Activated CD4-positive, alpha-beta T cell treated with anti-CD3 and anti-CD28 coated beads, Interleukin-2, amount 50 U/mL, for 4 hours (primary cell): Measurements from ENCODE around the gene NTRK1.

Experiments used
- DNase-seq, 2 experiments: peaks; one replicate each; pipeline ENCODE4 v3.0.0-alpha.2; 2020

NTRK1 gene

DNA sequence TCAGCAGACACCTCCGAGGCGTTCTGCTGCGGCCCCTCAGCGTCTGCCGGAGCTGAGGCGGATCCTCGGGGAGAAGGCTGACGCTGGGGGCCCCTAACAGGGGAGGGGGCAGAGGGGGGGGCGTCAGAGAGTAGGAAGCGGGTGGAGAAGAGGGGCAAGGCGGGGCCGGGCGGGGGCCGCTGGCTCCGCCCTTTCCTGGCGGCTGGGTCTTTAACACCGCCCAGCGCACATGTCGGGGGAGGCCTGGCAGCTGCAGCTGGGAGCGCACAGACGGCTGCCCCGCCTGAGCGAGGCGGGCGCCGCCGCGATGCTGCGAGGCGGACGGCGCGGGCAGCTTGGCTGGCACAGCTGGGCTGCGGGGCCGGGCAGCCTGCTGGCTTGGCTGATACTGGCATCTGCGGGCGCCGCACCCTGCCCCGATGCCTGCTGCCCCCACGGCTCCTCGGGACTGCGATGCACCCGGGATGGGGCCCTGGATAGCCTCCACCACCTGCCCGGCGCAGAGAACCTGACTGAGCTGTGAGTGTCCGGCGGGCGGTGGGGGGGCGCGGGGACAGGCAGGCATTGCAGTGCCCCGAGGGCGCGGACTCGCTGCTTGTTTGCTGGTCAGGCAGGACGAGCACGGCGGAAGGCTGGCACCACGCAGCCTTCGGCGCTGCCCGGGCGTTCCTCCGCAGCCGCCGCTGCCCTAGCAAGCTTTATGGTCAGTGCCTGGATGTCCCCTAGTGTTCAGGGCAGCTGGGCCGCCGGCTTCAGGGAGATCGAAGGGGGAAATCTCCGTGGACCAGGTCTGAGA is at the start of gene NTRK1:
Gene NTRK1, plus strand, starts transcription at position 238 of the 796 bp plus-strand sequence. Its CDS starts 70 bp downstream, at position 308.
- DNase-seq: peak; percentile 39 to 46

- DNase-seq: no peak
These were observed 49.5 kb upstream of the NTRK1 start for GRCh38 chr1:156811168-156811567.

GRCh38 chr1:156812293-156812990 is 48.2 kb upstream of the NTRK1 start:
- no peak for DNase-seq

- no peak for DNase-seq
These were observed 47.4 kb upstream of the NTRK1 start for GRCh38 chr1:156813298-156813697.

- DNase-seq: peak; percentile 76 to 78
These were observed 46.7 kb upstream of the NTRK1 start for GRCh38 chr1:156813750-156814570.

DNA sequence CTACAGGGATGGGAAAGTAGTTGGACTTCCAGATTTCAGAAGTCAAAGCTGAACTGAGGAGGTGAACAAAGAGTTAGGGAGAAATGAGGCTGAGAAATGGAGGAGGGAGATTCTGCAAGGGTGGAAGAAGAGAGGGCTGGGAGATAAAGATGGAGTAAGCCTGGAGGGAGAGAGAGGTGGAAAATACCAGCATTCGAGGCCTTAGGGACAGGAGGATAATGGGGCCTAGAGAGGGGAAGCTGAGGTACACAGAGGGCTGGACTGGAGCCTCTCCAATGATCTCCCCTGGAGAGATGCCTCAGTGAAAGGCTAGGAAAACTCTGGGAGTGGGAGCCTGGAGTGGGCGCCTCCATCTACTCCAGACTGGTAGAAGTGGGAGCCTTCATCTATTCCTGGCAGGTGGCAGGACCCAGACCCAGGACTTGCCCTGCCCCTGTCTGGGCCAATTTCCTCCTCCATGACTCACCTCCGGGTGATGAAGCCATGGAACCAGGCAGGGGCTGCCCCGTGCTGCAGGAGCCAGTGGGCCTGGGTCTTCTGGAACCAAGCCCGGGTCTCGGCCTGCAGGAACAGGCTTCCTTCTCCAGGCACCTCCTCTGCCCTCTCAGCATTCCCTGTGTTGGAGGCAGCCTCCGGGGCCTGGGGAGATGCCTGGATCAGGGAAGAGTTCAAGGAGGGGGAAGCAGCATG is 45.9 kb upstream of the NTRK1 start:
- peak; percentile 54 to 58 for DNase-seq

GRCh38 chr1:156815307-156815826 is 45.3 kb upstream of the NTRK1 start:
- DNase-seq: no peak

GRCh38 chr1:156815961-156816422 is 44.7 kb upstream of the NTRK1 start:
- no peak for DNase-seq

GRCh38 chr1:156816561-156817328 is 43.9 kb upstream of the NTRK1 start, which contains the start of gene SH2D2A:
SH2D2A (minus strand) TSS chr1:156816848; CDS start chr1:156816708, 140 bp downstream.
- peak; percentile 94 to 96 for DNase-seq

- DNase-seq: peak in 1 of 2 experiments; percentile 39
These were observed 38.9 kb upstream of the NTRK1 start for GRCh38 chr1:156821801-156822200.

DNA sequence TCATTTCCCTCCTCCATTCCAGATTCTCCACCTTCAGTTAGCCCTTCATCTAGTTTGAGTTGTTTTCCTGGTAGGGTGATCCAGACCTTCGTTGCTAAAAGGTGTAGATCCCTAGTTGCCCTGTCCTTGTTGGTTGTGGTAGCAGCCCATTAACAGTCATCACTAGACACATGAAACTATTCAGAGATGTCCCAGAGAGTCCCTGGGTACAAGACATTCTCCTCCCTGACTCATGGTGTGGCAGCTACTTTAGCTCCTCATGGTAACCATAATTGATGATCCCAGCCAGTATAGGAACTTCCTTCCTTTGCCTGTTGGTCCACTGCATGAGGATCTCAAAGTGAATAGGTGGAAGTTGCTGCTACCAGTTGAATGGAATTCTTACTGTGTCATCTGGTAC is 38.0 kb upstream of the NTRK1 start:
- DNase-seq: no peak

- no peak for DNase-seq
These were observed 37.4 kb upstream of the NTRK1 start for GRCh38 chr1:156823210-156823790.

DNA sequence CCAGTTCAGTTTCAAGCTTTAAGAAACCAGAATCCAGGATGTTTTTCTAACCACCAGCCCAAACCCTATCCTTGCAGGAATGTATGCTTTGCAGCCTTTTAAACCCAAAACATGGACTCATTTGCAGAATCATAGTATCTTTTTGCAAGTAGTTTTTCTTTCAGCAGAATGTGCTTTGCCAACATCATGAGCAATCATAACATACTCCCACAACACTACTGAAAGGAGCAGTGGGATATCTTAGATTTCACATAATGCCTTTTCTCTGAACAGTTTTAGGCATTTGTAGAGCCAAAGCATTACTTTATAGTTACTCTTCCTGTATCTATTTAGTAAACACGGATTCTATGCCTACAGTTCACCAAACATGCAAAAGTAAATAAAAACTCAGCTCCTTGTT is 34.0 kb upstream of the NTRK1 start:
- DNase-seq: no peak

DNA sequence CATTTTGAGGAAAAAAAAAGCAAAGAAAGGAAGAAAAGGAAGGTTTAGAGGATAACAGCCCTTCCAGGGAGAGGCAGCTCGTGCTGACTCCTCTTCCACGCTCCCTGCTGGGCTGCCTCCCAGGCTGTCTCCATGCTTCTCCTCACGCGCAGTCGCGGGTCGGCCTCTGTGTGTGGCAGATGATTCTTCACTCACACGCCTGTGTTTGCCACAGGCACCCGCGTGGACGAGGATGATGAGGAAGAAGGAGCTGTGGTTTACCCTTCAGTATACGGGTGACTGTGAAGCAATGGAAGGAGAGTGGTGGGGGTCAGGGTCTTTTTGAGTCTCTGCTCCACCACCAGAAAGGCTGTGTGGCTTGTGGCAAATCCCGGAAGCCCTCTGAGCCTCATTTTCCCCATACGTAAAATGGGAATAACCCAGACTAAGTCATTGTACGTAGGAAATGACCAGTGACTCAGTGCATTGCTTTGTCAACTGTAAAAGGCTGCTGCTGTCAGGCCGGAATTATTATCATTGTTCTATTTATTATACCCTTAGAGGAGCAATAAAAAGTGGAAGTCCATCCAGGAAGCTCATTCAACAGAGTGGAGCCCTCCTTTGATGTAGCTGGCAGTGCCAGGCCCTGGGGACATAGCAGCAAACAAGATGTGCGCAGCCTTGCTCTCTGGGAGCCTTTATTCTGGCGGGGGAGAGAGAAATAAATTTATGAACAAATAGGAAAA is 32.1 kb upstream of the NTRK1 start:
- no peak for DNase-seq

GRCh38 chr1:156832434-156832833 is 28.2 kb upstream of the NTRK1 start:
- DNase-seq: no peak

GRCh38 chr1:156833603-156834002 is 27.1 kb upstream of the NTRK1 start:
- DNase-seq: no peak

DNA sequence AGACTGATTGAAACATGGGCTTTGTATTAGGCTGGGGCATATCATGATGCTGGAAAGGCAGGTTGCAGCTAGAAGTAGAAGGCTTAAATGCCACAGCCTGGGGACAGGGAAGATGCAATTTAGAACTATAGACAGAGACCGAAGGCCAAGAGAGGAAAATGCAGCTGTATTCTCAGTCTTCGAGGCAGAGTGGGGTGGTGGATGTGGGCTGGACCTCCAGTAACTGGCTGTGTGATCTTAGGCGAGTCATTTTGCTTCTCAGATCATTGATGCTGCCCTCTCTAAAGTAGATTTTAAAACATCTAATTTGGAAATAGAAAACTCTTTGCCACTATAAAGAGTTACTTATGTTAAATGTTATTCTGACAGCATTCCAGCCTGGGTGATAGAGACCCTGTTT is 26.3 kb upstream of the NTRK1 start:
- DNase-seq: no peak

DNA sequence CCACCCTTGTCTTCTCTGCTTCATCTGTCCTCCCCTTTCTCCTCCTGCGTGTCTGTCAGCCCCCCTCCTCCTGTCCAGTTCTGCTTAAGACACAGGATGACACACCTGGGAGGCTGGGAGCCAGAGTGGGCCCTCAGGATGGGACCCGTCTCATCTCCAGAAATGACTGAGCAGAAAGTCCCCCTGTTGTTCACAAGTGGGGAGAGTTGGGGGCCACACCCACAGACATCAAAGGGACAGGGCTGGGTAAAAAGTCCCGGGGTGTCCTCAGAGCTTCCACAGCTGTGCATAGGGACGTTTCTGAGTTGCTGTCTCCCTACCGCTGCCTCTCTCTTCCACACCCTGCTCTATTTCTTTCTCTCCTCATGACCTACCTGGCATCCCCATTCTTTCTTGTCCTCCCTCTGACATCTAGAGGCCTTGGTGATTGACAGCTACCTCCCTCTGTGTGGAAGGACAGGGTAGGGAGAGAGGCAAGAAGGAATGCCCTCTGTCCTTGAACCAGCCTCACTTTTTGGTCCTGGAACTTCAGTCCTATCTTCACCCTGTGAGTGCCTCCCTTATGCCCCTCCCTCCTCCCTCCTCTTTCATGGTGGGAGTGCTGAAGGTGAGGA is 24.5 kb upstream of the NTRK1 start:
- DNase-seq: peak in 1 of 2 experiments; percentile 27

GRCh38 chr1:156836892-156837291 is 23.8 kb upstream of the NTRK1 start:
- DNase-seq: no peak

GRCh38 chr1:156838972-156839371 is 21.7 kb upstream of the NTRK1 start:
- peak; percentile 31 to 34 for DNase-seq
